OCI-LY3 (cell line): ENCODE data around the gene TEAD1.

ENCODE experiments used
- EZH2phosphoT487 ChIP-seq: fragments of 200-600 bp; shearing (Covaris generic); IDR thresholded peaks from 2 replicates; pipeline ENCODE4 v1.6.1; 2018; ENCODE audit warnings: antibody characterized with exemption, mixed run types, low read depth
- TF ChIP-seq, protein P1 (sequence below): fragments of 200-600, 300-600 bp; sonication (generic); IDR thresholded peaks from 2 replicates; pipeline ENCODE4 v1.5.1; 2014; ENCODE audit warnings: antibody characterized with exemption, low read length, low read depth

DNA sequence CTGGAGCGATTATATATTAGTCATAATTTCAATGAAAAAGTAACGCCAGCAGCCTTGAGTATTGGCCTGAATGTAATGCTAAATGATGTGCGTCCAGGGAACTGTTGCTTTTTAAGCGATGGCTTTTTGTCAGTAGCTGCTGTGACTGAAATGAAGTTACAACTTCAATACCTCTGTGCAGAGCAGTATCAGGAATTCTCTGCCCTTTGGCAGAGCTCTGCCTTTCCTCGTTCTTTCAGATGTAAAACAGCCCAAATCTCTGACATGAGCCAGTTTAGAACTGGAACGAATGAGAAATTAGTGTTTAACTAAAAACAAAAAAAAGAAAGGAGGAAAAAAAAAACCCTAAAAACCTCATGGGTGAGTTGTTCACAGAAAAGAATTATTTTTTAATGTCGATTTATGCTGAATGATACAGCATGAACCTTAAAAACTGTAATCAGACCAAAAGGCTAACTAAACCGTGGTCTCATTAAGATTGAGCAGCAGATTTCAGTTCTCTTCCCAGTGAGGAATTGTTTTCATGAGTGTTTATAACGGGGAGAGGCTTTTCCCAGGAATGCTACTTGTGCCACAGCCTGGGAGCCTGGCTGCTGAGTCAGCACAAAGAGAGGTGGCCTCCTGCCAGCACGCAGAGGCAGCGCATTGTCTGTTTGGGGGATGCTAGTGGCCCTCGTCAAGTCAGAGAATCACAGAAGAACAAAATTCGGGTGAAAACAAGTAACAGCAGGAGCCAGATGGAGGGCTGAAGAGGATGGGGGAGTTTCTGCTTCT is 188.7 kb downstream of the TEAD1 start:
- TF ChIP-seq, protein P1, sequence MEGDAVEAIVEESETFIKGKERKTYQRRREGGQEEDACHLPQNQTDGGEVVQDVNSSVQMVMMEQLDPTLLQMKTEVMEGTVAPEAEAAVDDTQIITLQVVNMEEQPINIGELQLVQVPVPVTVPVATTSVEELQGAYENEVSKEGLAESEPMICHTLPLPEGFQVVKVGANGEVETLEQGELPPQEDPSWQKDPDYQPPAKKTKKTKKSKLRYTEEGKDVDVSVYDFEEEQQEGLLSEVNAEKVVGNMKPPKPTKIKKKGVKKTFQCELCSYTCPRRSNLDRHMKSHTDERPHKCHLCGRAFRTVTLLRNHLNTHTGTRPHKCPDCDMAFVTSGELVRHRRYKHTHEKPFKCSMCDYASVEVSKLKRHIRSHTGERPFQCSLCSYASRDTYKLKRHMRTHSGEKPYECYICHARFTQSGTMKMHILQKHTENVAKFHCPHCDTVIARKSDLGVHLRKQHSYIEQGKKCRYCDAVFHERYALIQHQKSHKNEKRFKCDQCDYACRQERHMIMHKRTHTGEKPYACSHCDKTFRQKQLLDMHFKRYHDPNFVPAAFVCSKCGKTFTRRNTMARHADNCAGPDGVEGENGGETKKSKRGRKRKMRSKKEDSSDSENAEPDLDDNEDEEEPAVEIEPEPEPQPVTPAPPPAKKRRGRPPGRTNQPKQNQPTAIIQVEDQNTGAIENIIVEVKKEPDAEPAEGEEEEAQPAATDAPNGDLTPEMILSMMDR = no peak
- TF ChIP-seq EZH2phosphoT487 = no peak
